Breast epithelium (tissue), 3 donors: ENCODE measurements around the gene NHLRC4.

Source experiments
- POLR2A ChIP-seq: fragments of 450-650 bp; IDR thresholded peaks from one replicate; pipeline ENCODE4 v1.6.1; 2016; ENCODE audit warnings: antibody characterized with exemption, mild to moderate bottlenecking, moderate library complexity
- POLR2AphosphoS5 ChIP-seq, 3 donors: sonication (generic); formaldehyde crosslinking; IDR thresholded peaks; one replicate each; pipeline ENCODE4 v1.6.1; 2017; ENCODE audit warnings: antibody characterized with exemption in 3 of 3
- TF ChIP-seq, protein P1 (sequence below), 3 donors: fragments of 450-650 bp; IDR thresholded peaks; one replicate each; pipeline ENCODE4 v1.5.1; 2016 to 2017; ENCODE audit warnings: antibody characterized with exemption in 3 of 3, mild to moderate bottlenecking in 3 of 3, moderate library complexity in 3 of 3

DNA sequence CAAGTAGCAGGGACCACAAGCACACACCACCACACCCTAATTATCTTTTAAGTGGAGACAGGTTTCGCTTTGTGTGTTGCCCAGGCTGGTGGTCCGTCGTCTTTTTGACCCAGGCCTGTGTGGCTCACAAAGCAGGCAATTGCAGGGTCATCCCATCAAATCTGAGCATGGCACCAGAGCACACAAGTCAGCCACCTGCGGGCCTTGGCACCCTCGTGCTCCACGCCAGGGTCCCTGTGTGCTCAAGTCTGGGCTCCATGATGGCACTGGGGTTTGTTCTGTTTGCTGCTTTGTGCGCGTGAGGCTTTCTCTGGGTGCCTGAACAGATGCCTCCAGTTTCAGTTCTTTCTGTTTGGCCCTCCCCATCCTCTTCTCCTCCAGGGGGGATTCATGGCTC is 41.7 kb upstream of the NHLRC4 start:
- TF ChIP-seq POLR2AphosphoS5 (IDR thresholded peaks at IDR 0.05) (no peak), POLR2A (no peak)
- TF ChIP-seq, protein P1, sequence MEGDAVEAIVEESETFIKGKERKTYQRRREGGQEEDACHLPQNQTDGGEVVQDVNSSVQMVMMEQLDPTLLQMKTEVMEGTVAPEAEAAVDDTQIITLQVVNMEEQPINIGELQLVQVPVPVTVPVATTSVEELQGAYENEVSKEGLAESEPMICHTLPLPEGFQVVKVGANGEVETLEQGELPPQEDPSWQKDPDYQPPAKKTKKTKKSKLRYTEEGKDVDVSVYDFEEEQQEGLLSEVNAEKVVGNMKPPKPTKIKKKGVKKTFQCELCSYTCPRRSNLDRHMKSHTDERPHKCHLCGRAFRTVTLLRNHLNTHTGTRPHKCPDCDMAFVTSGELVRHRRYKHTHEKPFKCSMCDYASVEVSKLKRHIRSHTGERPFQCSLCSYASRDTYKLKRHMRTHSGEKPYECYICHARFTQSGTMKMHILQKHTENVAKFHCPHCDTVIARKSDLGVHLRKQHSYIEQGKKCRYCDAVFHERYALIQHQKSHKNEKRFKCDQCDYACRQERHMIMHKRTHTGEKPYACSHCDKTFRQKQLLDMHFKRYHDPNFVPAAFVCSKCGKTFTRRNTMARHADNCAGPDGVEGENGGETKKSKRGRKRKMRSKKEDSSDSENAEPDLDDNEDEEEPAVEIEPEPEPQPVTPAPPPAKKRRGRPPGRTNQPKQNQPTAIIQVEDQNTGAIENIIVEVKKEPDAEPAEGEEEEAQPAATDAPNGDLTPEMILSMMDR (IDR thresholded peaks at IDR 0.05), result no peak
